ENCODE results near the gene SLAIN2.
"Not testable (repeated sequence)": the region's sequence is repeated elsewhere in the genome, so short reads cannot be mapped to it uniquely, and the experiment has no call there.

SLAIN2 gene

DNA sequence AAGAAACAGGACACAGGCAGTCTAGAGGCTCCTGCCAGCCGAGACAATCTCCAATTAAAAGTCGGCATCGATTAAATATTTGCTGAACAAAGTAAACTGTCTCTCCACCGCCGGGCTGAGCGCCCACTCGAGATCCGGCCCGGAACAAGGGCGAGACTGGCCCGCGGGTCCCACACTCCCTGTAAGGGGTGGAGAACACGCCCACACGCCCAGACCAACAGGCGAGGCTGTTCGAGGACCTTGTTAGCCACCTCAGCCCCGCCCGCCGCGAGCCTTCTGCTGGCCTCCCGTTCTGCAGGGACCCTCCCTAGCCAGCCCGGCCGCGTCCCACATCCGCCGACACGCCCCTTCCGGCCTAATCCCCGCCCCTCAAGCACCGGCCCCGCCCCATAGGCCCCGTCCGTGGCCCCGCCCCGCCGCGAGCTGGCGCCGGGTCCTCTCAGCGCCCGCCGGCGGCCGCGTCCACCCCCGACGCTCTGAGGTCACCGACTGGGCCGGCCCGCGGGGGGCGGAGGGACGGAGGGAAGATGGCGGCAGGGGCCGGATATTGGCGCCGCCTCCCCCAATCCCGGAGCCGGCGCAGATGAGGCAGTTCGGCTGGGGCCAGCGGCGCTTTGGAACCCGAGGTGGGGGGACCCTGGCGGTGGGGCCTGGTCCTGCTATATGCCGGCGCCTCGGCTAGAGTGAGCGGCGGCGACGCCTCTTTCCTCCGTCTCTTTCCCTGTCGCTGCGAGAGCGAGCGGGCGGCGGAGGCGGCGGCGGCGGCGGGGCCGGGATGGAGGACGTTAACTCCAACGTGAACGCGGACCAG is at the start of gene SLAIN2:
Gene SLAIN2, plus strand, starts transcription at position 565 of the 811 bp plus-strand sequence. Its CDS starts 211 bp downstream, at position 776.
- Histone ChIP-seq H3K27ac (ENCODE audit: low read depth, low read length) (peak within 1 kb of the TSS; percentile 96), H3K27me3 (ENCODE audit: control insufficient read depth, insufficient read depth, low read length) (no peaks in the 10 kb centered on the region)

DNA sequence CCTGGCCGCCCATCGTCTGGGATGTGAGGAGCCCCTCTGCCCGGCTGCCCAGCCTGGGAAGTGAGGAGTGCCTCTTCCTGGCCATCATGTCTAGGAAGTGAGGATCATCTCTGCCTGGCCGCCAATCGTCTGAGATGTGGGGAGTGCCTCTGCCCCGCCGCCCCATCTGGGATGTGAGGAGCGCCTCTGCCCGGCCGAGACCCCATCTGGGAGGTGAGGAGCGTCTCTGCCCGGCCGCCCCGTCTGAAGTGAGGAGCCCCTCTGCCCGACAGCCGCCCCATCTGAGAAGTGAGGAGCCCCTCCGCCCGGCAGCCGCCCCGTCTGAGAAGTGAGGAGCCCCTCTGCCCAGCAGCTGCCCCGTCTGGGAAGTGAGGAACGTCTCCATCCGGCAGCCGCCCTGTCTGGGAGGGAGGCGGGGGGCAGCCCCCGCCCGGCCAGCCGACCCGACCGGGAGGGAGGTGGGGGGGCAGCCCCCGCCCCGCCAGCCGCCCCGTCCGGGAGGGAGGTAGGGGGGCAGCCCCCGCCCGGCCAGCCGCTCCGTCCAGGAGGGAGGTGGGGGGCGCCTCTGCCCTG is 49.0 kb upstream of the SLAIN2 start:
- not testable (repeated sequence) for H3K36me3 ChIP-seq (ENCODE audit: control insufficient read depth, insufficient read depth, low read length); H3K4me1 ChIP-seq (ENCODE audit: control insufficient read depth, insufficient read depth, low read length); H3K9ac ChIP-seq (ENCODE audit: low read length); H3K27me3 ChIP-seq (ENCODE audit: control insufficient read depth, insufficient read depth, low read length); H3K4me3 ChIP-seq (ENCODE audit: low read length); H3K27ac ChIP-seq (ENCODE audit: low read depth, low read length)

More for the DNA sequence above, at the start of gene SLAIN2:
- peak within 1 kb of the TSS; percentile 70 for H3K4me3 ChIP-seq (ENCODE audit: low read length)
- H3K36me3 ChIP-seq (ENCODE audit: control insufficient read depth, insufficient read depth, low read length), result no peaks in the 10 kb centered on the region
- H3K9ac ChIP-seq (ENCODE audit: low read length), result peak within 1 kb of the TSS; percentile 66
- H3K4me1 ChIP-seq (ENCODE audit: control insufficient read depth, insufficient read depth, low read length), result peaks cover 18% of the 10 kb centered on the region

- Histone ChIP-seq H3K27ac (ENCODE audit: low read depth, low read length) (no peak overlapping the region), H3K9ac (ENCODE audit: low read length) (no peak overlapping the region), H3K4me3 (ENCODE audit: low read length) (no peak overlapping the region), H3K27me3 (ENCODE audit: control insufficient read depth, insufficient read depth, low read length) (no peaks in the 10 kb centered on the region), H3K4me1 (ENCODE audit: control insufficient read depth, insufficient read depth, low read length) (no peaks in the 10 kb centered on the region), H3K36me3 (ENCODE audit: control insufficient read depth, insufficient read depth, low read length) (no peaks in the 10 kb centered on the region)
Measured at GRCh38 chr4:48295116-48295515, 46.2 kb upstream of the SLAIN2 start.

GRCh38 chr4:48296365-48296764 is 45.0 kb upstream of the SLAIN2 start:
- Histone ChIP-seq H3K4me1 (ENCODE audit: control insufficient read depth, insufficient read depth, low read length) (no peaks in the 10 kb centered on the region), H3K27me3 (ENCODE audit: control insufficient read depth, insufficient read depth, low read length) (no peaks in the 10 kb centered on the region), H3K36me3 (ENCODE audit: control insufficient read depth, insufficient read depth, low read length) (no peaks in the 10 kb centered on the region), H3K27ac (ENCODE audit: low read depth, low read length) (no peak overlapping the region), H3K4me3 (ENCODE audit: low read length) (no peak overlapping the region), H3K9ac (ENCODE audit: low read length) (no peak overlapping the region)

GRCh38 chr4:48297256-48297846 is 44.0 kb upstream of the SLAIN2 start:
- Histone ChIP-seq H3K4me1 (ENCODE audit: control insufficient read depth, insufficient read depth, low read length) (no peaks in the 10 kb centered on the region), H3K9ac (ENCODE audit: low read length) (no peak overlapping the region), H3K27me3 (ENCODE audit: control insufficient read depth, insufficient read depth, low read length) (no peaks in the 10 kb centered on the region)

DNA sequence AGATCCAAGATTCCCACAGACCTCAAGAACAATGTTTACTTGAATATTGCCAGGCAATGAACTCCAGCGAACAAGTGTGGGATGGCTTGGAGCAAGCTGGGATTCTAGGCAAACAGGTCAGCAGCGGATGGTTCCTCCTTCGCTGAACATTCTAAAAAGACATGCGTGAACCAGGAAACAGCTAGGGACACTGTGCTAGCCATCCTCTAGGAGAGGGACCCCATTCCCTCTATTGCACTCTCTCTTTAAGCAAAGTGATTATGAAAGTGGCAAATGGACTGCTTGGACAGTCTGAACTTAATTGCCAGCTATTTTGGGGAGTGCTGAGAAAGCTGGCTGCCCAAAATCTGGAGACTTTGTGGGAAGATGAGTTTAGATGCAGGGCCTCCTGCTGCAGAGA is 41.8 kb upstream of the SLAIN2 start:
- no peak overlapping the region for H3K27ac ChIP-seq (ENCODE audit: low read depth, low read length)
- H3K27me3 ChIP-seq (ENCODE audit: control insufficient read depth, insufficient read depth, low read length), result no peaks in the 10 kb centered on the region
- no peak overlapping the region for H3K9ac ChIP-seq (ENCODE audit: low read length)
- no peaks in the 10 kb centered on the region for H3K4me1 ChIP-seq (ENCODE audit: control insufficient read depth, insufficient read depth, low read length)
- H3K4me3 ChIP-seq (ENCODE audit: low read length), result no peak overlapping the region
- no peaks in the 10 kb centered on the region for H3K36me3 ChIP-seq (ENCODE audit: control insufficient read depth, insufficient read depth, low read length)

More at GRCh38 chr4:48297256-48297846, 44.0 kb upstream of the SLAIN2 start:
- Histone ChIP-seq H3K4me3 (ENCODE audit: low read length) (no peak overlapping the region), H3K36me3 (ENCODE audit: control insufficient read depth, insufficient read depth, low read length) (no peaks in the 10 kb centered on the region), H3K27ac (ENCODE audit: low read depth, low read length) (no peak overlapping the region)

- H3K4me1 ChIP-seq (ENCODE audit: control insufficient read depth, insufficient read depth, low read length), result no peaks in the 10 kb centered on the region
- H3K36me3 ChIP-seq (ENCODE audit: control insufficient read depth, insufficient read depth, low read length), result no peaks in the 10 kb centered on the region
- H3K4me3 ChIP-seq (ENCODE audit: low read length), result no peak overlapping the region
- no peaks in the 10 kb centered on the region for H3K27me3 ChIP-seq (ENCODE audit: control insufficient read depth, insufficient read depth, low read length)
- no peak overlapping the region for H3K9ac ChIP-seq (ENCODE audit: low read length)
- no peak overlapping the region for H3K27ac ChIP-seq (ENCODE audit: low read depth, low read length)
Measured at GRCh38 chr4:48300004-48300403, 41.3 kb upstream of the SLAIN2 start.

- H3K9ac ChIP-seq (ENCODE audit: low read length), result no peak overlapping the region
- H3K4me1 ChIP-seq (ENCODE audit: control insufficient read depth, insufficient read depth, low read length), result no peaks in the 10 kb centered on the region
- H3K27me3 ChIP-seq (ENCODE audit: control insufficient read depth, insufficient read depth, low read length), result no peaks in the 10 kb centered on the region
- no peaks in the 10 kb centered on the region for H3K36me3 ChIP-seq (ENCODE audit: control insufficient read depth, insufficient read depth, low read length)
- H3K4me3 ChIP-seq (ENCODE audit: low read length), result no peak overlapping the region
- no peak overlapping the region for H3K27ac ChIP-seq (ENCODE audit: low read depth, low read length)
Measured at GRCh38 chr4:48305508-48305907, 35.8 kb upstream of the SLAIN2 start.

DNA sequence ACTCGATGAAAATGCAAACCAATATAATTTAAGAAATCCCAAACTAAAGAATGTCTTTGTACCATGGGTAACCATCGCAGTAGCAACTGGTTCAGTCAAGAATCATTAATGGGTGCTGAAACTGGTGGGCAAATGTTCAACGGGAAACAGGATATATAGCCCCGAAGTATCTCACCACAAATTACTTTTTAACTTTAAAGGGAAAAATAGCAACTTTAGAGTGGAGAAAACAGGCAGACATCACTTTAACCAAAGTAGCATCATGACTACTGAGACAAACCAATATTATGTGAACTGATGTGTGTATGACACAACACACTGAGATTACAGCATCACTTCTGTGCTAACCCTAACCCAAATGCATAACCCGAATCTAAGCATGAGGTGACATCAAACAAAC is 33.8 kb upstream of the SLAIN2 start:
- H3K9ac ChIP-seq (ENCODE audit: low read length), result no peak overlapping the region
- no peaks in the 10 kb centered on the region for H3K4me1 ChIP-seq (ENCODE audit: control insufficient read depth, insufficient read depth, low read length)
- no peaks in the 10 kb centered on the region for H3K27me3 ChIP-seq (ENCODE audit: control insufficient read depth, insufficient read depth, low read length)
- no peaks in the 10 kb centered on the region for H3K36me3 ChIP-seq (ENCODE audit: control insufficient read depth, insufficient read depth, low read length)
- no peak overlapping the region for H3K27ac ChIP-seq (ENCODE audit: low read depth, low read length)
- H3K4me3 ChIP-seq (ENCODE audit: low read length), result no peak overlapping the region

- no peak overlapping the region for H3K27ac ChIP-seq (ENCODE audit: low read depth, low read length)
- H3K4me3 ChIP-seq (ENCODE audit: low read length), result no peak overlapping the region
- no peaks in the 10 kb centered on the region for H3K4me1 ChIP-seq (ENCODE audit: control insufficient read depth, insufficient read depth, low read length)
- no peaks in the 10 kb centered on the region for H3K27me3 ChIP-seq (ENCODE audit: control insufficient read depth, insufficient read depth, low read length)
- H3K9ac ChIP-seq (ENCODE audit: low read length), result no peak overlapping the region
- no peaks in the 10 kb centered on the region for H3K36me3 ChIP-seq (ENCODE audit: control insufficient read depth, insufficient read depth, low read length)
Measured at GRCh38 chr4:48308901-48309300, 32.4 kb upstream of the SLAIN2 start.

- H3K4me3 ChIP-seq (ENCODE audit: low read length), result no peak overlapping the region
Measured at GRCh38 chr4:48311896-48312295, 29.4 kb upstream of the SLAIN2 start.

GRCh38 chr4:48314746-48315145 is 26.6 kb upstream of the SLAIN2 start:
- H3K27ac ChIP-seq (ENCODE audit: low read depth, low read length), result not testable (repeated sequence)

More at GRCh38 chr4:48311896-48312295, 29.4 kb upstream of the SLAIN2 start:
- no peaks in the 10 kb centered on the region for H3K36me3 ChIP-seq (ENCODE audit: control insufficient read depth, insufficient read depth, low read length)
- H3K27me3 ChIP-seq (ENCODE audit: control insufficient read depth, insufficient read depth, low read length), result no peaks in the 10 kb centered on the region
- no peaks in the 10 kb centered on the region for H3K4me1 ChIP-seq (ENCODE audit: control insufficient read depth, insufficient read depth, low read length)
- H3K9ac ChIP-seq (ENCODE audit: low read length), result no peak overlapping the region
- H3K27ac ChIP-seq (ENCODE audit: low read depth, low read length), result no peak overlapping the region

More at GRCh38 chr4:48314746-48315145, 26.6 kb upstream of the SLAIN2 start:
- H3K9ac ChIP-seq (ENCODE audit: low read length); H3K27me3 ChIP-seq (ENCODE audit: control insufficient read depth, insufficient read depth, low read length); H3K4me3 ChIP-seq (ENCODE audit: low read length); H3K4me1 ChIP-seq (ENCODE audit: control insufficient read depth, insufficient read depth, low read length); H3K36me3 ChIP-seq (ENCODE audit: control insufficient read depth, insufficient read depth, low read length): not testable (repeated sequence)

All from rectal smooth muscle tissue (tissue), 1 donor.